K562 (cell line): Measurements from ENCODE around the gene FEM1B. TPM values are rescaled to one million over a fixed set of nuclear protein-coding genes. Genes with fewer than 3 reads are reported as not detected.

ENCODE experiments used
- BRD4 ChIP-seq: fragments of 200-600 bp; sonication (generic); IDR thresholded peaks from 2 replicates; pipeline ENCODE4 v1.6.1; 2017; ENCODE audit warnings: inconsistent platforms
- CHCHD3 ChIP-seq: fragments of 250-450 bp; sonication (Bioruptor Pico); IDR thresholded peaks from 2 replicates; pipeline ENCODE4 v2.1.2; 2022; ENCODE audit warnings: mild to moderate bottlenecking
- ILF3 ChIP-seq: fragments of 450-650 bp; IDR thresholded peaks from 2 replicates; pipeline ENCODE4 v1.6.1; 2018; ENCODE audit warnings: antibody characterized with exemption, mild to moderate bottlenecking, moderate library complexity, borderline replicate concordance
- NCOA2 ChIP-seq, 2 experiments: fragments of 450-650 bp; IDR thresholded peaks; 2 replicates each; pipeline ENCODE4 v1.6.1; 2018; ENCODE audit warnings: mild to moderate bottlenecking in 2 of 2, moderate library complexity in 1 of 2; ENCODE audit not compliant: partially characterized antibody in 2 of 2
- NCOA4 ChIP-seq: fragments of 450-650 bp; IDR thresholded peaks from 2 replicates; pipeline ENCODE4 v1.6.1; 2018; ENCODE audit warnings: mild to moderate bottlenecking; ENCODE audit not compliant: partially characterized antibody
- NFE2 ChIP-seq: IDR thresholded peaks from 2 replicates; pipeline ENCODE4 v1.6.1; 2014; ENCODE audit warnings: antibody characterized with exemption, low read depth
- SNIP1 ChIP-seq: fragments of 450-650 bp; IDR thresholded peaks from 2 replicates; pipeline ENCODE4 v1.7.1; 2017; ENCODE audit warnings: low read depth, mild to moderate bottlenecking
- SRSF9 ChIP-seq: fragments of 200-400 bp; formaldehyde crosslinking; IDR thresholded peaks from 2 replicates; pipeline ENCODE4 v1.6.1; 2017; ENCODE audit warnings: low read depth, low read length, borderline replicate concordance
- TCF3 ChIP-seq: sonication (generic); formaldehyde crosslinking; IDR thresholded peaks from 2 replicates; pipeline ENCODE4 v1.4.0; 2020; ENCODE audit warnings: mild to moderate bottlenecking, missing genetic modification reagents
- ZNF347 ChIP-seq: fragments of 450-650 bp; formaldehyde crosslinking; IDR thresholded peaks from 2 replicates; pipeline ENCODE4 v1.4.0; 2020; ENCODE audit warnings: low read depth, mild to moderate bottlenecking, moderate library complexity
- polyA plus RNA-seq, 8 experiments: library from polyadenylated mRNA; depleted of rRNA in 4 of 8; stranded (reverse) in 5 of 8; unstranded in 3 of 8; fragments of >200 nt; fragmentation: Nextera tagmentation in 2 of 8; fragmentation: Illumina TruSeq in 1 of 8; extraction: Ambion mirVana in 2 of 8; extraction: Trizol in 1 of 8; gene quantifications; 2 replicates each; pipeline versions ENCODE4 v1.2.1 to v1.2.3, GENCODE V29; 2011 to 2014; ENCODE audit warnings: inconsistent platforms in 1 of 8, missing spikeins in 1 of 8
- total RNA-seq, 7 experiments: library from RNA; depleted of rRNA in 6 of 7; stranded (reverse); fragments of >200 nt in 6 of 7; fragmentation: Illumina TruSeq in 2 of 7; extraction: Trizol in 2 of 7; gene quantifications; 2 replicates each; pipeline versions ENCODE4 v1.2.1 to v1.2.3, GENCODE V29; 2011 to 2021; ENCODE audit warnings: low replicate concordance in 1 of 7
- TF ChIP-seq, protein P1 (sequence below): fragments of 450-650 bp; IDR thresholded peaks from 2 replicates; pipeline ENCODE4 v1.6.1; 2018; ENCODE audit not compliant: partially characterized antibody
- TF ChIP-seq, protein P2 (sequence below): sonication (generic); formaldehyde crosslinking; IDR thresholded peaks from 2 replicates; pipeline ENCODE4 v1.4.0; 2020; ENCODE audit warnings: mild to moderate bottlenecking, missing genetic modification reagents
- TF ChIP-seq, protein P3 (sequence below): fragments of 450-650 bp; formaldehyde crosslinking; IDR thresholded peaks from 2 replicates; pipeline ENCODE4 v1.4.0; 2022; ENCODE audit warnings: missing genetic modification characterization

Gene FEM1B
- total and polyA plus RNA-seq, 9 of the 15 experiments (the other 6 are each of a cell fraction or from before 2014, with no cell fraction given): 5.9 to 61.6 (median 20.1) TPM

DNA sequence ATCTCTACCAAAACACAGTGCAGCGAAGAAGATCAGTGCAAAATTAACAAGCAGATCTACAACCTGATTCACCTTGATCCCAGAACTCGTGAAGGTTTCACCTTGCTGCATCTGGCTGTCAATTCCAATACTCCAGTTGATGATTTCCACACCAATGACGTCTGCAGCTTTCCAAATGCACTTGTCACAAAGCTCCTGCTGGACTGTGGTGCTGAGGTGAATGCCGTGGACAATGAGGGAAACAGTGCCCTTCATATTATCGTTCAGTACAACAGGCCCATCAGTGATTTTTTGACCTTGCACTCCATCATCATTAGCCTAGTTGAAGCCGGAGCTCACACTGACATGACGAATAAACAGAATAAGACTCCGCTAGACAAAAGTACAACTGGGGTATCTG lies 13.2 kb downstream of the FEM1B start (continued):
- TF ChIP-seq, protein P1, sequence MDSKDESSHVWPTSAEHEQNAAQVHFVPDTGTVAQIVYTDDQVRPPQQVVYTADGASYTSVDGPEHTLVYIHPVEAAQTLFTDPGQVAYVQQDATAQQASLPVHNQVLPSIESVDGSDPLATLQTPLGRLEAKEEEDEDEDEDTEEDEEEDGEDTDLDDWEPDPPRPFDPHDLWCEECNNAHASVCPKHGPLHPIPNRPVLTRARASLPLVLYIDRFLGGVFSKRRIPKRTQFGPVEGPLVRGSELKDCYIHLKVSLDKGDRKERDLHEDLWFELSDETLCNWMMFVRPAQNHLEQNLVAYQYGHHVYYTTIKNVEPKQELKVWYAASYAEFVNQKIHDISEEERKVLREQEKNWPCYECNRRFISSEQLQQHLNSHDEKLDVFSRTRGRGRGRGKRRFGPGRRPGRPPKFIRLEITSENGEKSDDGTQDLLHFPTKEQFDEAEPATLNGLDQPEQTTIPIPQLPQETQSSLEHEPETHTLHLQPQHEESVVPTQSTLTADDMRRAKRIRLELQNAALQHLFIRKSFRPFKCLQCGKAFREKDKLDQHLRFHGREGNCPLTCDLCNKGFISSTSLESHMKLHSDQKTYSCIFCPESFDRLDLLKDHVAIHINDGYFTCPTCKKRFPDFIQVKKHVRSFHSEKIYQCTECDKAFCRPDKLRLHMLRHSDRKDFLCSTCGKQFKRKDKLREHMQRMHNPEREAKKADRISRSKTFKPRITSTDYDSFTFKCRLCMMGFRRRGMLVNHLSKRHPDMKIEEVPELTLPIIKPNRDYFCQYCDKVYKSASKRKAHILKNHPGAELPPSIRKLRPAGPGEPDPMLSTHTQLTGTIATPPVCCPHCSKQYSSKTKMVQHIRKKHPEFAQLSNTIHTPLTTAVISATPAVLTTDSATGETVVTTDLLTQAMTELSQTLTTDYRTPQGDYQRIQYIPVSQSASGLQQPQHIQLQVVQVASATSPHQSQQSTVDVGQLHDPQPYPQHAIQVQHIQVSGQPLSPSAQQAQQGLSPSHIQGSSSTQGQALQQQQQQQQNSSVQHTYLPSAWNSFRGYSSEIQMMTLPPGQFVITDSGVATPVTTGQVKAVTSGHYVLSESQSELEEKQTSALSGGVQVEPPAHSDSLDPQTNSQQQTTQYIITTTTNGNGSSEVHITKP: no peak
- TF ChIP-seq NCOA4: no peak
- no peak for TF ChIP-seq SNIP1
- no peak for TF ChIP-seq NCOA2 (IDR thresholded peaks at IDR 0.05; ENCODE audit: partially characterized antibody in 2 of 2)
- no peak for TF ChIP-seq BRD4
- no peak for TF ChIP-seq NFE2
- TF ChIP-seq, protein P2, sequence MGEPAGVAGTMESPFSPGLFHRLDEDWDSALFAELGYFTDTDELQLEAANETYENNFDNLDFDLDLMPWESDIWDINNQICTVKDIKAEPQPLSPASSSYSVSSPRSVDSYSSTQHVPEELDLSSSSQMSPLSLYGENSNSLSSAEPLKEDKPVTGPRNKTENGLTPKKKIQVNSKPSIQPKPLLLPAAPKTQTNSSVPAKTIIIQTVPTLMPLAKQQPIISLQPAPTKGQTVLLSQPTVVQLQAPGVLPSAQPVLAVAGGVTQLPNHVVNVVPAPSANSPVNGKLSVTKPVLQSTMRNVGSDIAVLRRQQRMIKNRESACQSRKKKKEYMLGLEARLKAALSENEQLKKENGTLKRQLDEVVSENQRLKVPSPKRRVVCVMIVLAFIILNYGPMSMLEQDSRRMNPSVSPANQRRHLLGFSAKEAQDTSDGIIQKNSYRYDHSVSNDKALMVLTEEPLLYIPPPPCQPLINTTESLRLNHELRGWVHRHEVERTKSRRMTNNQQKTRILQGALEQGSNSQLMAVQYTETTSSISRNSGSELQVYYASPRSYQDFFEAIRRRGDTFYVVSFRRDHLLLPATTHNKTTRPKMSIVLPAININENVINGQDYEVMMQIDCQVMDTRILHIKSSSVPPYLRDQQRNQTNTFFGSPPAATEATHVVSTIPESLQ: no peak
- no peak for TF ChIP-seq SRSF9
- TF ChIP-seq TCF3 (CRISPR knock-in tag): no peak
- TF ChIP-seq ZNF347: no peak
- TF ChIP-seq CHCHD3: no peak
- TF ChIP-seq, protein P3, sequence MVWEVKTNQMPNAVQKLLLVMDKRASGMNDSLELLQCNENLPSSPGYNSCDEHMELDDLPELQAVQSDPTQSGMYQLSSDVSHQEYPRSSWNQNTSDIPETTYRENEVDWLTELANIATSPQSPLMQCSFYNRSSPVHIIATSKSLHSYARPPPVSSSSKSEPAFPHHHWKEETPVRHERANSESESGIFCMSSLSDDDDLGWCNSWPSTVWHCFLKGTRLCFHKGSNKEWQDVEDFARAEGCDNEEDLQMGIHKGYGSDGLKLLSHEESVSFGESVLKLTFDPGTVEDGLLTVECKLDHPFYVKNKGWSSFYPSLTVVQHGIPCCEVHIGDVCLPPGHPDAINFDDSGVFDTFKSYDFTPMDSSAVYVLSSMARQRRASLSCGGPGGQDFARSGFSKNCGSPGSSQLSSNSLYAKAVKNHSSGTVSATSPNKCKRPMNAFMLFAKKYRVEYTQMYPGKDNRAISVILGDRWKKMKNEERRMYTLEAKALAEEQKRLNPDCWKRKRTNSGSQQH (CRISPR knock-in tag): no peak
- no peak for TF ChIP-seq ILF3
